Spleen (tissue), 11 donors: ENCODE data around the gene KDM6A. TPM values are rescaled to one million over a fixed set of nuclear protein-coding genes. Genes with fewer than 3 reads are reported as not detected.

Experiments
- DNase-seq: peaks from one replicate; pipeline ENCODE4 v3.0.0-alpha.2; 2020
- H3K27ac ChIP-seq, 8 donors: fragments of 200-600 bp; sonication (generic) in 7 of 8; 1 replicate in 4 of 8; 2 replicates in 4 of 8; pipeline versions ENCODE4 v1.5.0 to v1.8.0; 2016 to 2021; ENCODE audit warnings: inconsistent platforms in 4 of 8, mild to moderate bottlenecking in 4 of 8, moderate library complexity in 1 of 8
- H3K27me3 ChIP-seq, 7 donors: fragments of 200-600 bp; sonication (generic) in 6 of 7; replicated peaks in 1 of 7; 1 replicate in 4 of 7; 2 replicates in 3 of 7; pipeline versions ENCODE4 v1.5.0 to v1.8.0; 2016 to 2021; ENCODE audit warnings: inconsistent platforms in 3 of 7, mild to moderate bottlenecking in 1 of 7
- H3K36me3 ChIP-seq, 6 donors: fragments of 200-600 bp; sonication (generic) in 5 of 6; 1 replicate in 4 of 6; 2 replicates in 2 of 6; pipeline versions ENCODE4 v1.5.0 to v1.8.0; 2016 to 2021; ENCODE audit warnings: inconsistent platforms in 2 of 6
- H3K4me1 ChIP-seq, 6 donors: fragments of 200-600 bp; sonication (generic) in 5 of 6; 1 replicate in 3 of 6; 2 replicates in 3 of 6; pipeline versions ENCODE4 v1.5.0 to v1.8.0; 2016 to 2021; ENCODE audit warnings: inconsistent platforms in 3 of 6
- H3K4me3 ChIP-seq, 8 donors: fragments of 200-600 bp; sonication (generic) in 7 of 8; 1 replicate in 4 of 8; 2 replicates in 4 of 8; pipeline versions ENCODE4 v1.5.0 to v1.8.0; 2016 to 2021; ENCODE audit warnings: inconsistent platforms in 4 of 8, mild to moderate bottlenecking in 4 of 8, moderate library complexity in 2 of 8
- H3K9me3 ChIP-seq, 8 donors: fragments of 200-600 bp; sonication (generic) in 7 of 8; 1 replicate in 4 of 8; 2 replicates in 4 of 8; pipeline versions ENCODE4 v1.5.0 to v1.8.0; 2016 to 2021; ENCODE audit warnings: inconsistent platforms in 4 of 8
- CTCF ChIP-seq, 11 experiments: fragments of 200-600 bp in 7 of 11; fragments of 450-650 bp in 4 of 11; sonication (generic) in 4 of 11; IDR thresholded peaks in 8 of 11; conservative IDR thresholded peaks in 3 of 11; 1 replicate in 7 of 11; 2 replicates in 4 of 11; pipeline versions ENCODE4 v1.4.0 to v1.8.0; 2016 to 2021; ENCODE audit warnings: antibody characterized with exemption in 11 of 11, inconsistent platforms in 4 of 11, mild to moderate bottlenecking in 1 of 11
- POLR2A ChIP-seq, 3 donors: fragments of 450-650 bp; IDR thresholded peaks; one replicate each; pipeline ENCODE4 v1.5.1; 2017; ENCODE audit warnings: antibody characterized with exemption in 3 of 3, mild to moderate bottlenecking in 1 of 3
- POLR2AphosphoS5 ChIP-seq, 3 donors: sonication (generic); formaldehyde crosslinking; IDR thresholded peaks; one replicate each; pipeline ENCODE4 v1.5.1; 2017; ENCODE audit warnings: antibody characterized with exemption in 3 of 3
- WGBS, 5 donors: extraction: QIAGEN DNeasy Blood & Tissue Kit in 3 of 5; methylation state at CpG; one replicate each; pipeline versions ENCODE4 v1.1.5 to v1.1.7; 2013 to 2018; 5-methylcytosine and 5-hydroxymethylcytosine counted together
- intact Hi-C: fragments of 100-400 bp; cut with DNase I; formaldehyde crosslinking; loops from one replicate; pipeline ENCODE4 v1.15.0; 2023; ENCODE audit warnings: low total_unique reads
- polyA plus RNA-seq, 3 donors: library from polyadenylated mRNA; stranded (reverse); fragments of 200-250 nt; gene quantifications; one replicate each; pipeline ENCODE4 v1.2.1, GENCODE V29; 2013
- total RNA-seq, 7 donors: library from RNA; depleted of rRNA in 3 of 7; stranded (reverse); fragments of >200 nt in 3 of 7; fragmentation: NEBNext Ultra II Directional in 4 of 7; extraction: Animal tissue kit (Norgen Biotek cat#: 25700) in 4 of 7; gene quantifications; one replicate each; pipeline versions ENCODE4 v1.1.0 to v1.2.1, GENCODE V29; 2016 to 2021
- donor health status: healthy with polysubstance abuse.
- donor health status: DM: no; HTN: no; CAD: no; lungs with moderate emphysema.
- donor health status: DM: no; HTN: no; CAD: no.
- donor health status: Bipolar disorder and iron deficiency.
- donor health status: healthy.
- donor health status: DM: no; HTN: no; CAD: no.
- donor health status: DM: yes; HTN: yes; CAD: no.

Gene KDM6A
- total and polyA plus RNA-seq, 10 donors: 8.0 to 68.2 (median 47.9) TPM

- no peak for TF ChIP-seq POLR2AphosphoS5 (IDR thresholded peaks at IDR 0.05)
- no peak for TF ChIP-seq POLR2A (IDR thresholded peaks at IDR 0.05)
- TF ChIP-seq CTCF (IDR thresholded peaks at IDR 0.05 in 8 of 11, conservative IDR thresholded peaks at IDR 0.05 in 3 of 11): no peak
- Histone ChIP-seq H3K36me3 (peaks cover 0 to 55% (median 0%) of the 10 kb centered on the region in 6 donors), H3K4me3 (no peak overlapping the region), H3K27ac (no peak overlapping the region), H3K27me3 (no peaks in the 10 kb centered on the region), H3K9me3 (peaks cover 6 to 52% (median 26%) of the 10 kb centered on the region in 8 donors), H3K4me1 (no peaks in the 10 kb centered on the region)
- DNase-seq: no peak
- intact Hi-C loops: no loop called here
- 97 to 99% (median 98%) methylated on average over 5 of the region's 5 CpGs for WGBS, 5 donors
Measured at GRCh38 chrX:44973420-44973932, 100.5 kb downstream of the KDM6A start.

GRCh38 chrX:44974451-44974850, 101.5 kb downstream of the KDM6A start:
- H3K36me3 ChIP-seq: peaks cover 0 to 55% (median 0%) of the 10 kb centered on the region in 6 donors
- H3K4me3 ChIP-seq: no peak overlapping the region
- H3K27me3 ChIP-seq: no peaks in the 10 kb centered on the region
- WGBS, 5 donors: 43 to 94% (median 48%) methylated on average over 2 of the region's 2 CpGs
- H3K4me1 ChIP-seq: no peaks in the 10 kb centered on the region
- DNase-seq: no peak
- TF ChIP-seq POLR2AphosphoS5 (IDR thresholded peaks at IDR 0.05) (no peak), CTCF (IDR thresholded peaks at IDR 0.05 in 8 of 11, conservative IDR thresholded peaks at IDR 0.05 in 3 of 11) (no peak), POLR2A (IDR thresholded peaks at IDR 0.05) (no peak)
- H3K9me3 ChIP-seq: peaks cover 6 to 52% (median 26%) of the 10 kb centered on the region in 8 donors
- no peak overlapping the region for H3K27ac ChIP-seq
- intact Hi-C loops: no loop called here

GRCh38 chrX:44975666-44976263, 102.8 kb downstream of the KDM6A start:
- H3K4me3 ChIP-seq: no peak overlapping the region
- no peak for TF ChIP-seq CTCF (IDR thresholded peaks at IDR 0.05 in 8 of 11, conservative IDR thresholded peaks at IDR 0.05 in 3 of 11)
- TF ChIP-seq POLR2AphosphoS5 (IDR thresholded peaks at IDR 0.05): no peak
- no peak for TF ChIP-seq POLR2A (IDR thresholded peaks at IDR 0.05)
- peaks cover 0 to 7% (median 0%) of the 10 kb centered on the region in 6 donors for H3K4me1 ChIP-seq
- no peak for DNase-seq
- H3K9me3 ChIP-seq: peaks cover 6 to 52% (median 26%) of the 10 kb centered on the region in 8 donors
- intact Hi-C loops: no loop called here
- H3K27me3 ChIP-seq: no peaks in the 10 kb centered on the region
- peaks cover 0 to 55% (median 0%) of the 10 kb centered on the region in 6 donors for H3K36me3 ChIP-seq
- no peak overlapping the region for H3K27ac ChIP-seq

- Histone ChIP-seq H3K27ac (no peak overlapping the region), H3K36me3 (peaks cover 0 to 35% (median 0%) of the 10 kb centered on the region in 6 donors), H3K27me3 (no peaks in the 10 kb centered on the region), H3K4me3 (no peak overlapping the region), H3K4me1 (peaks cover 0 to 10% (median 0%) of the 10 kb centered on the region in 6 donors), H3K9me3 (peaks cover 0 to 33% (median 13%) of the 10 kb centered on the region in 8 donors)
- no peak for DNase-seq
- TF ChIP-seq POLR2A (IDR thresholded peaks at IDR 0.05): no peak
- TF ChIP-seq POLR2AphosphoS5 (IDR thresholded peaks at IDR 0.05): no peak
- TF ChIP-seq CTCF (IDR thresholded peaks at IDR 0.05 in 8 of 11, conservative IDR thresholded peaks at IDR 0.05 in 3 of 11): no peak
- intact Hi-C loops: no loop called here
- WGBS, 5 donors: 90 to 93% (median 92%) methylated on average over 3 of the region's 3 CpGs
Measured at GRCh38 chrX:44978976-44979375, 106.0 kb downstream of the KDM6A start.
